Effector memory CD8-positive, alpha-beta T cell (primary cell): ENCODE measurements around the gene WDR35.

Source experiments
- ATAC-seq: fragments of 150-1000 bp; cut with Tn5 transposase; replicated peaks from 2 replicates; pipeline ENCODE4 v1.10.0; 2021; ENCODE audit warnings: mild to moderate bottlenecking, moderate library complexity
- DNase-seq, 3 experiments: peaks; one replicate each; pipeline ENCODE4 v3.0.0; 2021
- H3K27ac Mint-ChIP-seq, 2 donors: one replicate each; pipeline ENCODE4 v1.8.0; 2022; ENCODE audit warnings: mild to moderate bottlenecking in 2 of 2, mixed read lengths in 2 of 2, moderate library complexity in 2 of 2
- H3K27me3 Mint-ChIP-seq, 2 donors: one replicate each; pipeline ENCODE4 v1.8.0; 2022; ENCODE audit warnings: mixed read lengths in 2 of 2
- H3K36me3 Mint-ChIP-seq: one replicate; pipeline ENCODE4 v1.8.0; 2022; ENCODE audit warnings: mild to moderate bottlenecking, moderate library complexity, mixed read lengths; ENCODE audit not compliant: insufficient read depth
- H3K4me1 Mint-ChIP-seq, 2 donors: one replicate each; pipeline ENCODE4 v1.8.0; 2022; ENCODE audit warnings: low read depth in 2 of 2, mixed read lengths in 2 of 2
- H3K4me3 Mint-ChIP-seq, 2 donors: one replicate each; pipeline ENCODE4 v1.8.0; 2022; ENCODE audit warnings: mild to moderate bottlenecking in 2 of 2, mixed read lengths in 2 of 2, moderate library complexity in 2 of 2
- H3K9me3 Mint-ChIP-seq, 2 donors: one replicate each; pipeline ENCODE4 v1.8.0; 2022; ENCODE audit warnings: mixed read lengths in 2 of 2
- total RNA-seq, 9 experiments: gene quantifications; one replicate each; lab custom pipeline; 2026; lab: John Stamatoyannopoulos, UW

WDR35 gene
- 16.9 to 37.5 (median 35.2) reads per million in 9 experiments for total RNA-seq

DNA sequence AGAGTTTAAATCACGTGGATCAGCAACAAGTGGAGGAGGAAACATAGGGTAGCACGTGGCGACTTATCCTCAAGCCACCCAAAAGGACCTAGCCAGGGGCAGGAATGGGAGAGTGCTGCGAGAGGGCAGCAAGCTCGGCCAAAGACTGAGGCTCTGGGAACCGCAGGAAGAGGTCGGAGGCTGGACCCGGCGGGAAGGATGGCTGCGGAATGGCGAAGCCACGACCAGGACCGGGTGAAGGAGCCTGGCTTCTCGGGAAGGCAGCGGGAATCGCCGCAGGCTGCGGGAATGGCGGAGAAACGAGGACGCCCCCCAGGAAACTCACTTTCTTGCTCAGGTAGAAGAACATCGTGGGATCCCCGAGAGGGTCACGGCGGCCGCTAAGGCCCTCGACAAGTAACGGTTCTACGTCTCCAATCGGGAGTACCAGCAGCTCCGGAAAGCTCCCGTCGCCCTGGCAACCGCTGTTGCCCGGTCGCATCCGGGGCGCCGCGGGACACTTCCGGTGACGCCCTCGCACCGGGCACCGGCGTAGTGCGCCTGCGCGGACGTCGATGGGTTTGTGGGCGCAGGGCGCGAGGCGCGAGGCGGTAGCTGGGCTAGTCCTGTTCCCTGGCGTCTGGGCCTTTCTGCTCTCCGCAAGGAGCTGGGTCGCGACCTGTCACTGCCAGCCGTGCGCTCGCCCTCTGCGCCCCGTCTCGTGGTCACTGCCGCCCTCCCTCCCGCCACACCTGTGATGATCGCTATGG lies at the start of gene WDR35:
TSS of gene WDR35 (minus strand) at position 439 of the 749 bp plus-strand sequence. CDS start at position 349, 90 bp downstream.
- no peaks in the 10 kb centered on the region for H3K9me3 Mint-ChIP-seq
- H3K4me3 Mint-ChIP-seq = peak within 1 kb of the TSS; percentile 91 to 94
- peaks cover 16 to 31% of the 10 kb centered on the region in 2 donors for H3K27me3 Mint-ChIP-seq
- peaks cover 10 to 19% of the 10 kb centered on the region in 2 donors for H3K4me1 Mint-ChIP-seq
- DNase-seq (peak; percentile 88 to 90 (median 88)), ATAC-seq (peak; percentile 95)
- peaks cover 20% of the 10 kb centered on the region for H3K36me3 Mint-ChIP-seq
- H3K27ac Mint-ChIP-seq = peak within 1 kb of the TSS; percentile 94

DNA sequence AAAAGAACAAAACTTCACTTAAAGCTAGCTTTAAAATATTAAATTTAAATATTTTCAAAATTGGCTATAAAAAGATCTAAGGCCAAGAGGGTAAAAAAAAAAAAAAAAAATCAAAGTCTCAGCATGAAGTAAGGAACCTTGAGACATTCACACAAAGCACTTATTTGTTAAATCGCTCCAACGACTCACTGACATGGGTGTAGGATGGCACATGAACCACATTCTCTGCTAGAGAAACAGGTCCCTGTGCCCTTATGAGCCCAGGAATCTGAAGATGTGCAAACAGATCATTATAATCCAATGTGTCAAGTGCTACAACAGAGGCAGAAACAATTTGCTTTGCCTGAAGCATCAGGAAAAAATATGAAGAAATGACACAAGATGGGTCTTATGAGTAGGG lies 47.8 kb upstream of the WDR35 start:
- H3K4me3 Mint-ChIP-seq = no peak overlapping the region
- peaks cover 0 to 21% of the 10 kb centered on the region in 2 donors for H3K4me1 Mint-ChIP-seq
- no peak for ATAC-seq
- H3K36me3 Mint-ChIP-seq = peaks cover 69% of the 10 kb centered on the region
- DNase-seq = no peak
- no peak overlapping the region for H3K27ac Mint-ChIP-seq
- no peaks in the 10 kb centered on the region for H3K9me3 Mint-ChIP-seq
- H3K27me3 Mint-ChIP-seq = no peaks in the 10 kb centered on the region

DNA sequence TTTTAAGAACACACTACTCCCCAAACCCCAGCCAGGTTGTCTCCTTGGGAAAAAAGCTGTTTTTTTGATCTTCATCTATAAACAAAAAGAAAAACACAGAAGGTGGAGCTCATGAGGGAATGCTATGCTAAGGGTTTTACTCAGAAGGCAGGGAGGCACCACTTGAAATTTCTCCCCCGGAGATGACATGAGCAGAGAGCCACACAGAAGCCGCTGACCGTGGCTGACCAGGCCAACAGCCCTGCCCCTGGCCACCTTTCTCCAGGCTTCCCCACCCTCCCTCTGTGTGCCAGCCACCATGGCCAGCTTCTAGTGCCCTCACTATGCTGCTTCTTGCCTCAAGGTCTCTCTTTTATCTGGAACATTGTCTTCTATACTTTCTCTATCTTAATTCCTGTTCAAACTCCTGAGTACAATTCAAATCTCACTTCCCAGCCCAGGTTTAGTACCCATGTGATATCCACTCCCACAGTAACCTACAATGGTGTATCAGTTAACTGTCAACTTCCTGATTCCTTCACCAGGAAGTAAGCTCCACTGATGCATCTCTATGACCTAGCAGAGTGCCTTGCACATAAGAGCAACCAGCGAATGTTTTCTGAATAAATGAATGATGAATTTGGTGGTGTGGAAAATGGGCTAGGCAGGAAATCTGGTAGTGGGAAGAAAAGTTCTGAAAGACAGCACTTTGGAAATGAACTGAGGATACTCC lies 46.2 kb upstream of the WDR35 start:
- no peaks in the 10 kb centered on the region for H3K27me3 Mint-ChIP-seq
- no peak overlapping the region for H3K4me3 Mint-ChIP-seq
- peaks cover 0 to 11% of the 10 kb centered on the region in 2 donors for H3K4me1 Mint-ChIP-seq
- H3K27ac Mint-ChIP-seq = peak overlapping the region; percentile 9 to 85
- ATAC-seq (no peak), DNase-seq (no peak)
- H3K9me3 Mint-ChIP-seq = no peaks in the 10 kb centered on the region
- H3K36me3 Mint-ChIP-seq = peaks cover 79% of the 10 kb centered on the region

DNA sequence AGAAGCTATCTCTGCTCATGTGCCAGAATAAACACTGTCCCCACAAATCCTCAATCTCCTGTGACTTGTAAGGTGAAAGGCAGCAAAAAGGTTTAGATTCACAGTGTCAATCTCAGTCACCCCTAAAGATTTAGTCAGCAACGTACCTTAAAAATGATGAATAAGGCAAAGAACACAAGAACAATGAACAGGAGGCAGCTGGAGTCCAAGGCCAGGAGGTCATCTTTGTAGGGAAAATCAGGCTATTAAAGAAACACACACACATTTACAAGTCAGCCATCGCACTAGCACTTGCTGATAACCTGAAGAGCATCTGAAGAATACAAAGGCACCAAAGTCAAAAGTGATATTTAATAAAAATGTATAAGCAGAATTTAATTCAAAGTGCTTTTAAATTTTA lies 44.9 kb upstream of the WDR35 start:
- Mint-ChIP-seq H3K4me3 (no peak overlapping the region), H3K9me3 (no peaks in the 10 kb centered on the region), H3K27ac (no peak overlapping the region), H3K27me3 (no peaks in the 10 kb centered on the region), H3K36me3 (peaks cover 75% of the 10 kb centered on the region), H3K4me1 (peaks cover 0 to 3% of the 10 kb centered on the region in 2 donors)
- no peak for ATAC-seq
- no peak for DNase-seq

DNA sequence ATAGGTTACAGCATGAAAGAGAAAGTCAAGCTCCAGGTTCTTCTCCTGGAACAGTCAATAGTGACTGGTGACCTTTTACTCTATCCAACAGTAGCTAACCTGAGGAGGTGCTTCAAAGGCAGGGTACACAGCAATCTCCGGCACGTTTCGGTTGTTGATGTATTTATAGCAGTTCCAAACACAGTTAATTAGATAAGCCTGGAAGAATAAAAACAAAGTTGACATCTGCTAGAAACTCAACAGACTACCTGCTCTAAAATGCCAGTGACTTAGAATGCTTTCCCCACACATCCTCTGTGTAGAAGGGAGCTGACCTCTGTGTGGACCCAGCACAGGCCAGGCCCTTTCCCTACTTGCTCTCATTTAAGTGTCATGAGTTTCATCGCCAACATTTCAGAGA lies 44.3 kb upstream of the WDR35 start:
- ATAC-seq (no peak), DNase-seq (no peak)
- Mint-ChIP-seq H3K36me3 (peaks cover 70% of the 10 kb centered on the region), H3K4me1 (peaks cover 0 to 3% of the 10 kb centered on the region in 2 donors), H3K4me3 (no peak overlapping the region), H3K9me3 (no peaks in the 10 kb centered on the region), H3K27me3 (no peaks in the 10 kb centered on the region), H3K27ac (no peak overlapping the region)

DNA sequence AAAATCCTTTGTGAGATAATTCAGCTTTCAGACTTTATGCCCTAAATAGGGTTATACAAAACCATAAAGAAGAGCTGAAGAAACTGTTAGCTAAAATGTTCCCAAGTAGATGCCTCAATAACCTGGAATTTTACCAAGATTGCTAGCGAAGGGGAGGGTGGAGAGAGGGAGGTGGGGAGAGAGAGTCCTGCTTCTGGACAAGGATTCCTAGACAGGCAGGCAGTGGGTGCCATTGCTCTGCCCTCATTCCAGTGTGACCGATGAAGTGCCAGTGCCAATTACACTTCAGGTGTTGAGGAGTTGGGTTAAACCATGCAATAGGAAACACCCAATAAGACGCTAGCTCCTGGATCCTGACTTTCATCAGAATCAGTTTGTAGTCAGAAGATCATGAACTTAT lies 43.4 kb upstream of the WDR35 start:
- H3K36me3 Mint-ChIP-seq = peaks cover 65% of the 10 kb centered on the region
- no peak overlapping the region for H3K27ac Mint-ChIP-seq
- peaks cover 0 to 3% of the 10 kb centered on the region in 2 donors for H3K4me1 Mint-ChIP-seq
- no peak overlapping the region for H3K4me3 Mint-ChIP-seq
- ATAC-seq (no peak), DNase-seq (no peak)
- H3K9me3 Mint-ChIP-seq = no peaks in the 10 kb centered on the region
- H3K27me3 Mint-ChIP-seq = no peaks in the 10 kb centered on the region

DNA sequence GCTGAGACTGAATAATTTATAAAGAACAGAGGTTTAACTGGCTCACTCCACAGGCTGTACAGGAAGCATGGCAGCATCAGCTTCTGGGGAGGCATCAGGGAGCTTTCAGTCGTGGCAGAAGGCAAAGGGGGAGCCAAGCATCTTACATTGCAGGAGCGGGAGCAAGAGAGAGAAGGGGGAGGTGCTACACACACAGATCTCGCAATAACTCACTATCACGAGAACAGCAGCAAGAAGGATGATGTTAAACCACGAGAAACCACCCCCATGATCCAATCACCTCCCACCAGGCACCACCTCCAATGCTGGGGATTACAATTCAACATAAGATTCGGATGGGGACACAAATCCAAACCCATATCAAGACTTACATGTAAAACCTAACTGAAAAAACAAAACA lies 40.3 kb upstream of the WDR35 start:
- Mint-ChIP-seq H3K27ac (no peak overlapping the region), H3K36me3 (peaks cover 36% of the 10 kb centered on the region), H3K9me3 (no peaks in the 10 kb centered on the region), H3K4me3 (no peak overlapping the region), H3K4me1 (no peaks in the 10 kb centered on the region), H3K27me3 (no peaks in the 10 kb centered on the region)
- ATAC-seq (no peak), DNase-seq (no peak)

DNA sequence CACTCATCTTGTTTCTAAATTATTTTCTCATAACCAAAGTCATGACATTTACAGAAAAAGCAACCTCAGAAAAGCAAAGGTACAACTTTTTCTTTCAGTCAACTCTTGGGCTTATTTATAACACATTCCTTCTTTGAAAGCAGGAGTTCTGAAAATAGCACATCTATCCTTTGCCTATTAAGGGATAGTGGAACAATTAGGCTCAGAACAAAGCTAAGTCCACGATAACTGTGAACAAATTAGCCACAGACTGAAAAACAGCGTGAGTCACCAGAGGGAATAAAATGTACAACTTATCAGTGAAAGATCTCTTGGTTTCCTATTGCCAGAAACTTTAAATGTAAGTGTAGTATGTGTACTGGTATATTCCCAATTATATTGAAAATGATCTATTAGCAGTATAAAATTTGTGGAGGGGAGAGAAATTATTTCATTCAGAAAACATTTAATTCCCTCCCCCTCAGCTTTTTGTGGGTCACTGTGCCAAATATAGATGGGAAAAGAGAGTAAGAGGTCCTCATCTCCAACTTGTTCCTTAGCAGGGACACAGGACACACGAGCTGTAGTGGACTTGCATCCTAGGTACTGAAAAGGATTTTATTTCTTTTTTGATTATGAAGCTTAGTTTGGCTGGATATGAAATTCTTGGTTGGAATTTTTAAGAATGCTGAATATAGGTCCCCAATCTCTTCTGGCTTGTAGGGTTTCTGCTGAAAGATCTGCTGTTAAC lies 38.0 kb upstream of the WDR35 start:
- no peak for ATAC-seq
- H3K36me3 Mint-ChIP-seq = peaks cover 23% of the 10 kb centered on the region
- no peak overlapping the region for H3K4me3 Mint-ChIP-seq
- no peaks in the 10 kb centered on the region for H3K9me3 Mint-ChIP-seq
- H3K27me3 Mint-ChIP-seq = no peaks in the 10 kb centered on the region
- H3K4me1 Mint-ChIP-seq = no peaks in the 10 kb centered on the region
- no peak for DNase-seq
- H3K27ac Mint-ChIP-seq = no peak overlapping the region

DNA sequence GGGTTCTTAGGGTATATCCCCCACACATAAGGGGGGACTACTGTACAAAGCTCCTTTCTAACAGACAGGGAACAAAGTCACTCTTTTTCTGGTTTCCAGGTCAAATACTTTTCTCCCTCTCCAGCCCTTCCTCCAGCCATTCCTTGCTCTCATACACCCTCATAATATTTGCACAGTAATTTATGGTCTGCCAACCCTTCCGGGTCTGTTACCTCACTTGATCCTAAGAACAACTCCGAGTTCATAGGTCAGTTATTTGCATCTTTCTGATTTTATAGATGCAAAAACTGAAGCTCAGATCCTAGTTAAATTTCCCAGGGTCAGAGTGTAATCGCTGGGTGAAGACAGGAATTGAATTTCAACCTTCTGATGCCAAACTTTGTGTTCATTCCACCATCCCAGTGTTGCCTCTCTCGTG lies 37.4 kb upstream of the WDR35 start:
- DNase-seq (no peak), ATAC-seq (no peak)
- Mint-ChIP-seq H3K27ac (no peak overlapping the region), H3K4me3 (no peak overlapping the region), H3K36me3 (peaks cover 17% of the 10 kb centered on the region), H3K4me1 (no peaks in the 10 kb centered on the region), H3K9me3 (no peaks in the 10 kb centered on the region), H3K27me3 (no peaks in the 10 kb centered on the region)

DNA sequence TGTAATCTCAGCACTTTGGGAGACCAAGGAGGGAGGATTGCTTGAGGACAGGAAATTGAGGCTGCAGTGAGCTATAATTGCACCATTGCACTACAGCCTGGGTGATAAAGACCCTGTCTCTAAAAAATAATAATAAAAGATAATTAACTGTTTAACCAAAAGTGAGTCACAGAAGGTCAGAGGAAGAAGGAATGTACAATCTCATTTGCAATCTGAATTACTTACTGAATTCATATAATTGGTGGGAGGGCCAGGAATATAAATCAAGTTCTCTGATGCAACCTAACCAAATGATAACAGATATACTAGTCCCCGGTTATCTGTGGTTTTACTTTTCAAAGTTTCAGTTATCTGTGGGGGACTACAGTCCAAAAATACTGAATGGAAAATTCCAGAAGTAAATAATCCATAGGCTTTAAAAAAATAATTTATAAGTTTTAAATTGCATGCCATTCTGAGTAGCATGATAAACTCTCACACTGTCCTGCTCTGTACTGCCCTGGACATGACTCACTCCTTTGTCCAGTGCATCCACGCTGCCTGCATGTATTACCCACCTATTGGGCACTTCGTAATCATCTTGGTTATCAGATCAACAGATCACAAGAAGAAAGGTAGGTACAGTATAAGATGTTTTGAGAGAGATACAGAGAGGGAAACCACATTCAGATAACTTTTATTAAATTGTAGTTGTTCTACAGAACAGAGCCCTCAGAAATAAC lies 35.3 kb upstream of the WDR35 start:
- H3K27ac Mint-ChIP-seq = no peak overlapping the region
- ATAC-seq (no peak), DNase-seq (no peak)
- H3K27me3 Mint-ChIP-seq = no peaks in the 10 kb centered on the region
- H3K36me3 Mint-ChIP-seq = peaks cover 6% of the 10 kb centered on the region
- no peaks in the 10 kb centered on the region for H3K4me1 Mint-ChIP-seq
- no peak overlapping the region for H3K4me3 Mint-ChIP-seq
- no peaks in the 10 kb centered on the region for H3K9me3 Mint-ChIP-seq

DNA sequence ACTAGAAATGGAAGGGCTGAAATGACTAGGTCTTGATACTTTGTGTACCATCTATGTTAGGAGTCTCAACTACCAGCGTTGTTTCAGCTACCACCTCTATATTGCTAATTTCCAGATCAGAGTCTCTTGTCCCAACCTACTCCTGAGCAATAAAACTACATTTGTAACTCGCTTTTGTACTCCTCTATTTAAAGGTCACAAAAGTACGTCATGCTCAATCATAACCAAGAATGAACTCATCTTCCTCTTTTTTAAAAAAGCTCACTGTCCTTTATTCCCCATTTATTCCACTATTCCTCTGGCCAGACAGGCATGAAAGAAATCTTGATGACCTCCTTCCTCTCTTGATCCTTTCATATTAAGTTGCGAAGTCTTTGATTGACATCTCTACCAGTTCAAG lies 33.8 kb upstream of the WDR35 start:
- Mint-ChIP-seq H3K9me3 (no peaks in the 10 kb centered on the region), H3K4me1 (no peaks in the 10 kb centered on the region), H3K36me3 (peaks cover 2% of the 10 kb centered on the region), H3K27me3 (no peaks in the 10 kb centered on the region), H3K27ac (no peak overlapping the region), H3K4me3 (no peak overlapping the region)
- no peak for ATAC-seq
- no peak for DNase-seq

DNA sequence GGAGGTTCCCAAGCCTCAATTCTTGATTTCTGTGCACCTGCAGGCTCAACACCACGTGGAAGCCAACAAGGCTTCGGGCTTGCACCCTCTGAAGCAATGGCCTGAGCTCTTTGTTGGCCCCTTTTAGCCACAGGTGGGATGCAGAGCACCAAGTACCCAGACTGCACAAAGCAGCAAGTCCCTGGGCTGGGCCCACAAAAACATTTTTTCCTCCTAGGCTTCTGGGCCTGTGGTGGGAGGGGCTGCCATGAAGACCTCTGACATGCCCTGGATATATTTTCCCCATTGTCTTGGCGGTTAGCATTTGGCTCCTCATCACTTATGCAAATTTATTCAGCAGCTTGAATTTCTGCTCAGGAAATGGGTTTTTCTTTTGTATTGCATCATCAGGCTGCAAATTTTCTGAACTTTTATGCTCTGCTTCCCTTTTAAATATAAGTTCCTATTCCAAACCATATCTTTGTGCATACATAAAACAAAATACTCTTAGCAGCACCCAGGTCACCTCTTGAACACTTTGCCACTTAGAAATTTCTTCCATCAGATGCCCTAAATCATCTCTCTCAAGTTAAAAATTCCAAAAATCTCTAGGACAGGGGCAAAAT lies 31.6 kb upstream of the WDR35 start:
- Mint-ChIP-seq H3K4me3 (no peak overlapping the region), H3K27me3 (no peaks in the 10 kb centered on the region), H3K36me3 (no peaks in the 10 kb centered on the region), H3K27ac (no peak overlapping the region), H3K4me1 (no peaks in the 10 kb centered on the region), H3K9me3 (no peaks in the 10 kb centered on the region)
- ATAC-seq (no peak), DNase-seq (no peak)

DNA sequence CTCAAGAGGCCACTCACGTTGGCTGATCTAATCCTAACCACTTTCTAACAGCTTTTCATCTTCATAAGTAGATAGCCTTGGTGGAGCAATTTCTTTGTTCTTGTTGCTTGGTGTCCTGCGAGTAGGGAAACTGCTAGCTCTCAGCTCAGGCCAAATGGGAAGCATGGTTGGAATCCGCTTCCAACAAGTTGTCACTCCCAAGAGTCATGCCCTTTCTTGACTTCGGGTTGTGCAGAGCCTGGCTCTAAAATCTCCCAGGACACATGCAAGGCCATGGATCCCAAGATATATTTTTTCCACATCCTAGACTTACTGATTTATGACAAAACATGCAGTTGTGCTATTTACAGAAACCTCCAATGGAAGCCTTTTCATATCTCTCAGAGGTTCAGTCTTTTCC lies 29.8 kb upstream of the WDR35 start:
- no peak overlapping the region for H3K4me3 Mint-ChIP-seq
- no peak for ATAC-seq
- no peak overlapping the region for H3K27ac Mint-ChIP-seq
- no peaks in the 10 kb centered on the region for H3K9me3 Mint-ChIP-seq
- no peaks in the 10 kb centered on the region for H3K36me3 Mint-ChIP-seq
- no peaks in the 10 kb centered on the region for H3K4me1 Mint-ChIP-seq
- DNase-seq = no peak
- peaks cover 0 to 2% of the 10 kb centered on the region in 2 donors for H3K27me3 Mint-ChIP-seq
